ENCODE data around the gene KAZN.

Gene KAZN

DNA sequence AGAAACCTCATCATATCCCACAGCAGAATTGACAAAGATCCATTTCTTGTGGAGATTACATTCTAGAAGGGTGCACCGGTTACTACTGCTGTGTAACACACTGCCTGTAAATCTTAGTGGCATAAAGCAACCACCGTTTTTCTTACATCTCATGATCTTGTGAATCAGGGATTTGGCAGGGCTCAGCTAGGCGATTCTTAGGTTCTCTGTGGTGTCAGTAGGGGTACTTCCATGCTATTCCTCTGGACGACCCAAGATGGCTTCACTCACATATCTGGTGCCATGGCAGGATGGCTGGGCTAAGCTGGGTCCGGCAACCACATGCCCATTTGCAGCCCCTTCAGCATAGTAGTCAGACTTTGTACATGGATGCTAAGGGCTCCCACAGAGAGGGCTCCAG lies 375.3 kb downstream of the KAZN start:
- TF ChIP-seq, protein P1, sequence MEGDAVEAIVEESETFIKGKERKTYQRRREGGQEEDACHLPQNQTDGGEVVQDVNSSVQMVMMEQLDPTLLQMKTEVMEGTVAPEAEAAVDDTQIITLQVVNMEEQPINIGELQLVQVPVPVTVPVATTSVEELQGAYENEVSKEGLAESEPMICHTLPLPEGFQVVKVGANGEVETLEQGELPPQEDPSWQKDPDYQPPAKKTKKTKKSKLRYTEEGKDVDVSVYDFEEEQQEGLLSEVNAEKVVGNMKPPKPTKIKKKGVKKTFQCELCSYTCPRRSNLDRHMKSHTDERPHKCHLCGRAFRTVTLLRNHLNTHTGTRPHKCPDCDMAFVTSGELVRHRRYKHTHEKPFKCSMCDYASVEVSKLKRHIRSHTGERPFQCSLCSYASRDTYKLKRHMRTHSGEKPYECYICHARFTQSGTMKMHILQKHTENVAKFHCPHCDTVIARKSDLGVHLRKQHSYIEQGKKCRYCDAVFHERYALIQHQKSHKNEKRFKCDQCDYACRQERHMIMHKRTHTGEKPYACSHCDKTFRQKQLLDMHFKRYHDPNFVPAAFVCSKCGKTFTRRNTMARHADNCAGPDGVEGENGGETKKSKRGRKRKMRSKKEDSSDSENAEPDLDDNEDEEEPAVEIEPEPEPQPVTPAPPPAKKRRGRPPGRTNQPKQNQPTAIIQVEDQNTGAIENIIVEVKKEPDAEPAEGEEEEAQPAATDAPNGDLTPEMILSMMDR (IDR thresholded peaks at IDR 0.05; ENCODE audit: low read depth, low read length), result no peak
- DNase-seq (ENCODE audit: extremely low read depth, low read depth), result no peak

GRCh38 chr1:14974361-14974760 lies 375.9 kb downstream of the KAZN start:
- TF ChIP-seq, protein P1 (IDR thresholded peaks at IDR 0.05; ENCODE audit: low read depth, low read length), result no peak
- no peak for DNase-seq (ENCODE audit: extremely low read depth, low read depth)

- no peak for DNase-seq (ENCODE audit: extremely low read depth, low read depth)
- TF ChIP-seq, protein P1 (IDR thresholded peaks at IDR 0.05; ENCODE audit: low read depth, low read length), result no peak
These were observed 376.6 kb downstream of the KAZN start for GRCh38 chr1:14975119-14975518.

- DNase-seq (ENCODE audit: extremely low read depth, low read depth), result no peak
- TF ChIP-seq, protein P1 (IDR thresholded peaks at IDR 0.05; ENCODE audit: low read depth, low read length), result no peak
These were observed 377.8 kb downstream of the KAZN start for GRCh38 chr1:14976256-14976655.

- TF ChIP-seq, protein P1 (IDR thresholded peaks at IDR 0.05; ENCODE audit: low read depth, low read length), result no peak
- DNase-seq (ENCODE audit: extremely low read depth, low read depth), result no peak
These were observed 378.9 kb downstream of the KAZN start for GRCh38 chr1:14977338-14977931.

DNA sequence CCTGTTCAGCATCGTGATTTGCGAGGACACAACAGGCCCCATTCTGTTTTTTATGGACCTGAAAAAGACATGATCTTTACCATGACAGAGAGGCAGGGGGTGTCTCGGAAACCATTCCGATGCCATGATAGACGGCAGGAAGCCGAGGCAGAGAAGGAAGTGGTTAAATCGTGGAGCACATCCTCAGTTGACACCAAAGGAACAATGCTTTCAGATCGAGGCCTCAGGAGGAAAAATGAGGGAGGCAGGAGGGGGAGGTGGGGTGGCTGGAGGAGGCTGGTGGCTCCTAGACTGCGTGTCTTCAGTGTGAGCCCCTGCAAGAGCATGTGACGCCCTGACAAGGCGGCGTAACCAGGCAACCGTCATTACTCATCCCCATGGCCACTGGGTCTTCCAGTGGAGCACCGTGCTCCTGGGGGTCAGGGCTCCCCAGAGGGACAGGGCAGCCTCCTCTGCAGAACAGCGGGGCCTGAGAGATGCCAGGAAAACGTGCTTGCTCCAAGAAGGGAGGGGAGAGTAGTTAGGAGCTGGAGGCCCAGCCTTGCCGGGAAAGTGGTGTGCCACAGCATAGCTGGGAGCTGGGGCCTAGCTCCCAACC lies 382.2 kb downstream of the KAZN start:
- DNase-seq (ENCODE audit: extremely low read depth, low read depth), result no peak
- TF ChIP-seq, protein P1 (IDR thresholded peaks at IDR 0.05; ENCODE audit: low read depth, low read length), result no peak

- DNase-seq (ENCODE audit: extremely low read depth, low read depth), result no peak
- TF ChIP-seq, protein P1 (IDR thresholded peaks at IDR 0.05; ENCODE audit: low read depth, low read length), result no peak
These were observed 383.5 kb downstream of the KAZN start for GRCh38 chr1:14982029-14982428.
